ENCODE data around the gene GTSE1.
A peak's percentile ranks its signal among the peaks of the same experiment; 100 is the strongest.

The GTSE1 gene

DNA sequence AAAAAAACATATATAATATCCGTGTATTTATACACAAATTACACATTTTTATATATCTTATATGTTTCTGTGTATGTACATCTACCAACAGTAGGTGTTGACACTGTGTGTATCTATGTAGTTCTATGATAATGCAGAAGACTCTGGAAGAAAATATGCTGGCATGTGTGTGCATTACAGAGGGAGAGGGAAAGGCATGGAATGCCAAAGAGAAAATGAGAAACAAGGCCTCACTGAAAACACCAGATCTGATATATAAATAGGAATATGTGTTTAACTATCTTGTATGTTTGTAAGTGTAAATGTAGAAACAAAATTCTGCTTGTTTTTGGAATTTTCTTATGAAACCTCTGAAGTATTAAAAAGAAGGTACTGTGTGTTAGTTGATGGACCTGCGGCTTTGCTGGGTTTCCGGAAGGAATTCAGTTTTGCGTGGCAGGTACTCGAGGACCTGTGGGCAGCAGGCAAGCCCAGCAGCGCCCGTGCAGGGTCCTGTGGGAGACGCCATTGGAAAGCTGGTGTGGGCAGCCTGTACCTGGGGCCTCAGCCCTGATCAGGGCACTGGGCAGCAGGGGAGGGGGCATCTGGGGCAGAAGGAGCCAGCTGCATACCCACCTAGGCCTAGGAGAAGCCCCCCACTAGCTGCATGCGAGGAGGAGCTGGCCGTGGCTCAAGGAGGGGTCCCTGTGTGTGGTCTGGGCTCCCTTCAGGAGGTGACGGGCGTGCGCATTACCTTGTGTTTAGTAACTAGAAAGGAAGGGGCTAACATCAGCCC is 31.2 kb downstream of the GTSE1 start:
- Histone ChIP-seq H3K36me3 (ENCODE audit: control insufficient read depth, insufficient read depth, low read length) (no peaks in the 10 kb centered on the region), H3K4me1 (ENCODE audit: control insufficient read depth, insufficient read depth, low read length) (no peaks in the 10 kb centered on the region), H3K4me3 (ENCODE audit: low read length) (no peak overlapping the region), H3K9me3 (ENCODE audit: control insufficient read depth, low read length) (no peaks in the 10 kb centered on the region), H3K27me3 (ENCODE audit: control insufficient read depth, insufficient read depth, low read length) (no peaks in the 10 kb centered on the region), H3K9ac (ENCODE audit: low read length) (no peak overlapping the region)

DNA sequence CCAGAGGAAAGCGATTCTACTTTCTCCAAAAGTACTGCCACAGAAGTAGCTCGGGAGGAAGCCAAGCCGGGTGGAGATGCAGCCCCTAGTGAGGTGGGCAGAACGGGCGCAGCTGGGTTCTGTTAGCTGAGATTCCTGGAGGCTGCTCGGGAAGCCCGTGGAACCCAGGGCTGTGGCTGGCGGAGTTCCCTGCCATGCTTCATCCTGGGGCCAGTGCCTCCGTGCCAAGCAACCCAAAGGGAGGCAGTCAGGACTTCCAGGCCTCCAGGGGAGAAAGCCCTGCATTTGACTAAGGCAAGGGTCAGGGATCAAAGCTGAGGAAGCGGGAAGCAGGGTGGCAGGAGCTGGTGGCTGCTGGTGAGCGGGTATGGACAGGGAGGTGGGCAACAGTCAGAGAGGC is 32.1 kb downstream of the GTSE1 start:
- Histone ChIP-seq H3K4me1 (ENCODE audit: control insufficient read depth, insufficient read depth, low read length) (no peaks in the 10 kb centered on the region), H3K36me3 (ENCODE audit: control insufficient read depth, insufficient read depth, low read length) (no peaks in the 10 kb centered on the region), H3K9me3 (ENCODE audit: control insufficient read depth, low read length) (no peaks in the 10 kb centered on the region), H3K9ac (ENCODE audit: low read length) (no peak overlapping the region), H3K4me3 (ENCODE audit: low read length) (no peak overlapping the region), H3K27me3 (ENCODE audit: control insufficient read depth, insufficient read depth, low read length) (no peaks in the 10 kb centered on the region)

DNA sequence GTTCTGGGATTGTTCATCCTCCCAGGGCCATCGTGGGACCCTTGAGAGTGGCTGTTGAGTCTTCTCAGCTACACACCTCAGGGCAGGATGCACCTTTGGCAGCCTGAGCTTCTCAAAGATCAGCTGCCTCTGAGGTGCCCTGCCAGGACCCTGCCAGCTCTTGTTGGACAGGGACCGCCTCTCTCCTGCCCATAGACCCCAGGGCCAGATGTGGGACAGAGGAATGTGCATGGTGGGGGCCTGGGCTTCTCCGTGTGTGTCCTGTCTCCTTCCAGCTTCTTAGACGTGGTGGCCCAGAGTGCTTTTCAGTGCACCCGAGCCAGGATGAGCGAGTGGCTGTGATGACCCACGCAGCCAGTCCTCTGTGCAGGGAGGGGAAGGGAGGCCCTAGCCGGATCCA is 32.9 kb downstream of the GTSE1 start:
- Histone ChIP-seq H3K9ac (ENCODE audit: low read length) (no peak overlapping the region), H3K27me3 (ENCODE audit: control insufficient read depth, insufficient read depth, low read length) (no peaks in the 10 kb centered on the region), H3K4me1 (ENCODE audit: control insufficient read depth, insufficient read depth, low read length) (no peaks in the 10 kb centered on the region), H3K4me3 (ENCODE audit: low read length) (no peak overlapping the region), H3K9me3 (ENCODE audit: control insufficient read depth, low read length) (no peaks in the 10 kb centered on the region), H3K36me3 (ENCODE audit: control insufficient read depth, insufficient read depth, low read length) (no peaks in the 10 kb centered on the region)

DNA sequence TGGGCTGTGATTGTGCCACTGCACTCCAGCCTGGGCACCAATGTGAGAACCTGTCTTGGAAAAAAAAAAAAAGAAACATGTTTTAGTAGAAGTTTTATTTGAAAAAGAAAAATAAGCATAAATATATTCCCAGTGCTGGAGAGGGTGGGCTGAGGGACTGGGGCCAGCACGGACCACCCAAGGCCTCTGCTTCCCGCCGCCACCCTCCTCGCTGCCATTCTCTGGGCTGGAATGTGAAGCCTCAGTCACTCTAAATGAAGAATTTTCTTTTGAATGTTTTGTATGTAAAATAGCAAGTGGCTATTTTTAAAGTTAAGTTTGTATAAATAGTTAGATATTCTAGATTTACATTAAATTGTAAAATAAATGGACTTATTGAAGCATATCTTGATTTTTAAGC is 33.8 kb downstream of the GTSE1 start:
- H3K9me3 ChIP-seq (ENCODE audit: control insufficient read depth, low read length): no peaks in the 10 kb centered on the region
- H3K36me3 ChIP-seq (ENCODE audit: control insufficient read depth, insufficient read depth, low read length): no peaks in the 10 kb centered on the region
- no peak overlapping the region for H3K9ac ChIP-seq (ENCODE audit: low read length)
- no peaks in the 10 kb centered on the region for H3K4me1 ChIP-seq (ENCODE audit: control insufficient read depth, insufficient read depth, low read length)
- no peak overlapping the region for H3K4me3 ChIP-seq (ENCODE audit: low read length)
- no peaks in the 10 kb centered on the region for H3K27me3 ChIP-seq (ENCODE audit: control insufficient read depth, insufficient read depth, low read length)

DNA sequence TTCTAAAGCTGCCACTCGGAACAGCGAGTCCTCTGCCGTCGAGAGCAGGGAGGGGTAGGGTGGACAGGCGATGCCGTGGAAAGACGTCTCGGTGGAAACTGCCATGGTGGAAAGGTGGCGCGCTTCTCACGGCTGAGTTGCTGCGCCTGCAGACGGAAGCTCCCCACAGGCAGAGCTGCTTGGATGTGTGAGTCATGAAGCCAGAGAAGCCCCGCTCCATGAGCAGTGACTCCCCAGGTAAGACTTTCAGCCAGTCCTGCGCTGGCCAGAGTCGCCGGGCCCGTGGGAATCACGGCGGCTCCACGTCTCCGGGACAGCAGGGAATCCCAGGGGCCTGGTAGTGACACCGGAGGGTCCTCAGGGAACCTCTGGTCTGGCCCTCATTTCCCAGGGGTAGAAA is 34.8 kb downstream of the GTSE1 start:
- Histone ChIP-seq H3K4me3 (ENCODE audit: low read length) (no peak overlapping the region), H3K9ac (ENCODE audit: low read length) (no peak overlapping the region), H3K36me3 (ENCODE audit: control insufficient read depth, insufficient read depth, low read length) (no peaks in the 10 kb centered on the region), H3K27me3 (ENCODE audit: control insufficient read depth, insufficient read depth, low read length) (no peaks in the 10 kb centered on the region), H3K9me3 (ENCODE audit: control insufficient read depth, low read length) (no peaks in the 10 kb centered on the region), H3K4me1 (ENCODE audit: control insufficient read depth, insufficient read depth, low read length) (peaks cover 2% of the 10 kb centered on the region)

DNA sequence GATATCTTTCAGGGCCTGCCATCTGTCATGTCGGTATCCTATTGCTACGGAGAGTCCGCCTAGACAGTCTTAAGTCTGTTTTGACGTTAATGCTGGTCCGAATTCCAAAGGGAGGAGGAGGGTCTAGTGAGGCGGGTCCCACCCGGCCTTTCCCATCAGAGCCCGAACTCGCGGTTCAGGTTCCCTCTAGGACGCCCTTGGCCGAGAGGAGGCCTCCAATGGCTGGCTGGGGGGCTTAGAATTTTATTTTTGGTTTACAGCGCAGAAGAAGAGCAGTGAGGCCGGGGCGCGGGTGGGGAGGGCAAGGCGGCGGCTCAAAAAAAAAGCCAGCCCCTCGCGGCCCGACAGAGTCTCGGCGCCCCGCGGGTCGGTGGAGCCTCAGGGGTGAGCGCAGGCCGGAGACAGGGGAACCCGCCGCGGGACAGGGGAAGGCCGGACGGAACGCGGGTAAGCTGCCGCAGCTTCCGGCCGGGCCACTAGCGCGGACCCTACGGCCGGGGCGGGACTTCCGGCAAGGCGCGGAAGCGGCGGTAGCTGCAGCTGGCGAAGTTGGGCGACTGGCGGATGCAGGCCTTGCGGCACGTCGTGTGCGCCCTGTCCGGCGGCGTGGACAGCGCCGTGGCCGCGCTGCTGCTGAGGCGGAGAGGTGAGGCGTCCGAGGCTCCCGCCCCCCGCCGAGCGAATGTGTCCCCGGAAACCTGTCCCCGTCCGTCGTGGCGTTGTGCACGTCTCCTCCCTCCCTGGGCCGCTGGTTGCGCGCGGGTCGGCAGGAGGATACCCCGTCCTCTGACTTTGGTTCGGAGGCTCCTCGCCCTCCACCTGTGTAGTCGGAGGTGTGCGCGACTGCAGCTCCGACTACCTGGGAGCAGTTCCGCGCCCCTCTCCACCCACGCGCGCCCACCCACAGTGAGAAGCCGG is 38.8 kb downstream of the GTSE1 start, which contains the start of gene TRMU:
TRMU (plus strand) TSS at position 514 of the 918 bp plus-strand sequence; CDS start at position 565, 51 bp downstream.
- no peaks in the 10 kb centered on the region for H3K9me3 ChIP-seq (ENCODE audit: control insufficient read depth, low read length)
- H3K9ac ChIP-seq (ENCODE audit: low read length): peak within 1 kb of the TSS; percentile 92
- H3K36me3 ChIP-seq (ENCODE audit: control insufficient read depth, insufficient read depth, low read length): no peaks in the 10 kb centered on the region
- no peaks in the 10 kb centered on the region for H3K27me3 ChIP-seq (ENCODE audit: control insufficient read depth, insufficient read depth, low read length)
- H3K4me3 ChIP-seq (ENCODE audit: low read length): peak within 1 kb of the TSS; percentile 63
- H3K4me1 ChIP-seq (ENCODE audit: control insufficient read depth, insufficient read depth, low read length): peaks cover 8% of the 10 kb centered on the region

DNA sequence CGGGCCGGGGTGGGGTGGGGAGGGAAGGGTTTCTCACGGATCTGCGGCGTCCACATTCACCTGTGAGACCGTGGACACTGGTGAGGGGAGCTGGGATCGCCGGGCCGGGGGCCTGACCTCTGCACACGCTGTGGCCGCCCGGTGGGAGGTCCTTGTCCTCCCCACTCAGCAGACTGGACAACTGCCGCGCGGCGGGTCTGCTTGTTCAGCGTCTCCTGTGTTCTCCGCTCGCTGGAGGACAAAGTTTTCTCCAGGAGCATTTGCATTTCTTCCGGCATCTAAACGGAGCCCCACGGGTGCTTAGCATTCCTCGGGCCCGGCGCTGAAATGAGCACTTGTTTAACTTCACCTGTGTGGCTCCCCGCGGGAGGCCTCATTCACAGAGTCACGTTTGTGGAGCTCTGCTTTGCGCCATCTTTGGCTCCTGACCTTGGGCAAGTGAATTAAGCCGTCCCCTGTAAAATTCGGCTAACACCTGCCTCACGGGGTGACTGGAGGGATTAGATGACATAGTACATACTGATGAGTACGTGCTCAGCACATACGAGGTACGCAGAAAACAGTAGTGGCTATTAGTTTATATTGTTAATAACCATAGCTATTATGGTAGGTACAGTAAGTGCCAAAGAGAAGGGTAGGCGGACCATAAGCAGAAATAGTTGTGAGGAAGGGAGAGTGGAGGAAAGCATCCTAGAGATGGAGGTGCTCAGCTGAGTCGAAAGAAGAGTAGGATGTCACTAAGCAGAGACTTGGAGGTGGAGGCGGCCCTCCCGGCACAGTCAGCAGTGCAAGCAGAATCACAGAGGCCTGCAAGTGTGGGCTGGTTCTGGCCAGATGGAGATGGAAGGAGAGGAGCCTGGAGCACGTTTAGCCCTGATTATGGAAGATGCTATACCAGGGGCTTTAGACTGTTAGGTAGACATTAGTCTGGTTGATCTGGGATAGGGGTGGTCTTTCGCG is 39.7 kb downstream of the GTSE1 start:
- Histone ChIP-seq H3K9me3 (ENCODE audit: control insufficient read depth, low read length) (no peaks in the 10 kb centered on the region), H3K36me3 (ENCODE audit: control insufficient read depth, insufficient read depth, low read length) (no peaks in the 10 kb centered on the region), H3K4me3 (ENCODE audit: low read length) (peak overlapping the region; percentile 63), H3K4me1 (ENCODE audit: control insufficient read depth, insufficient read depth, low read length) (peaks cover 8% of the 10 kb centered on the region), H3K27me3 (ENCODE audit: control insufficient read depth, insufficient read depth, low read length) (no peaks in the 10 kb centered on the region), H3K9ac (ENCODE audit: low read length) (peak overlapping the region; percentile 92)

DNA sequence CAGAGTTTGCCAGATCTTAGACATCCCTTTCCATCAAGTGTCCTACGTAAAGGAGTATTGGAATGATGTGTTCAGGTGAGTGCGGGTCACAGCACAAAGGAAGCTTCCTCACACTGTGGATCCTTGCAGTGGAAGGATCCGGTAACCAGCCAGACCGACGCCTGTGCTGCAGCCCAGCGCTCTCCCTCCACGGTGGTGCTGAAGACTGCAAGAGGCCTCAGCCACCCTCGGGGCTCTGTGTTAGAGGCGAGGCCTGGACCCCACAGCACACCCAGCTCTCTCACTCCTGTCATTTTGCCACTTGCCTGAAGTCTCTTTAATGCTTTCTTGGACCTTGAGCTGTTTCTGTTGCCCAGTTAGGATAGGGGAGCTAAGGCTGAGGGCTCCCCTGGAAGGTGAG is 41.2 kb downstream of the GTSE1 start:
- Histone ChIP-seq H3K4me3 (ENCODE audit: low read length) (no peak overlapping the region), H3K9ac (ENCODE audit: low read length) (no peak overlapping the region), H3K27me3 (ENCODE audit: control insufficient read depth, insufficient read depth, low read length) (no peaks in the 10 kb centered on the region), H3K9me3 (ENCODE audit: control insufficient read depth, low read length) (no peaks in the 10 kb centered on the region), H3K4me1 (ENCODE audit: control insufficient read depth, insufficient read depth, low read length) (peaks cover 8% of the 10 kb centered on the region), H3K36me3 (ENCODE audit: control insufficient read depth, insufficient read depth, low read length) (no peaks in the 10 kb centered on the region)

DNA sequence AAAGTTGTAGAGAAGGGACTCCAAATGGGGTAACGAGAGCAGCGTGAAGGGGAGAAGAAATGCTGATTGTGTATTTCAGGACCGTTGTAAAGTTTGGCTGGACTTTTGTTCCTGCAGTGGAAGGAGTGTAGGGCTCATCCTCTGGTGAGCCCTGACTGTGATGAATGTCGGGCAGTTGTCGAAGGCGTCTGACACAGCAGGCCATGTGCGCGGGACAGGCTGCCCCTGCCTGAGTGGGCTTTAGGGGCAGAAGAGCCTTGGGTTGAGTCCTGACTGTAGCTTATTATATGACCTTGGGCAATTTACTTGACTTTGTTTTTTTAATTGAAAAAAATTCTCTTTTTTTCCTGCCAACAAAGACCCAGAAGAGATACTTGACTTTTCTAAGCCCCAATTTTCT is 42.0 kb downstream of the GTSE1 start:
- H3K4me3 ChIP-seq (ENCODE audit: low read length): no peak overlapping the region
- no peaks in the 10 kb centered on the region for H3K36me3 ChIP-seq (ENCODE audit: control insufficient read depth, insufficient read depth, low read length)
- no peaks in the 10 kb centered on the region for H3K27me3 ChIP-seq (ENCODE audit: control insufficient read depth, insufficient read depth, low read length)
- peaks cover 8% of the 10 kb centered on the region for H3K4me1 ChIP-seq (ENCODE audit: control insufficient read depth, insufficient read depth, low read length)
- H3K9me3 ChIP-seq (ENCODE audit: control insufficient read depth, low read length): no peaks in the 10 kb centered on the region
- no peak overlapping the region for H3K9ac ChIP-seq (ENCODE audit: low read length)

DNA sequence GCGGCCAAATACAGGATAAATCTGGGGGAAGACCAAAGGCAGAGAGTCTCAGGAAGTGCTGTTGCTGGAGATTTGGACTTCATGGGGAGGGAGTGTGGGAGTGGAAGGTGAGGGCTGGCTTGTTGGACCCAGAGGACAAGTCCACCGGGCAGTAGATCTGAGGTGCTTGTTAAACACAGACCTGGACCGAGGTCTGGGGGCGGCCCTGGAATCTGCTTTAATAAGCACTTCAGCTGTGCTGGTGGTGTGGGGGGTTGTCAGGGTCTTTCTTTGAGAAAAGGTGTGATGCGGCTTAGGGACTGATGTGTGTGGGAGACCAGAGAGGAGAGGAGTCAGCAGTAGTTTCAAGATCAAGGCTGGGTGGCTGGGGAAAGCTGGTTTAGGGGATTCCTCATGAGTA is 43.3 kb downstream of the GTSE1 start:
- H3K4me1 ChIP-seq (ENCODE audit: control insufficient read depth, insufficient read depth, low read length): peaks cover 8% of the 10 kb centered on the region
- no peaks in the 10 kb centered on the region for H3K27me3 ChIP-seq (ENCODE audit: control insufficient read depth, insufficient read depth, low read length)
- H3K36me3 ChIP-seq (ENCODE audit: control insufficient read depth, insufficient read depth, low read length): no peaks in the 10 kb centered on the region
- no peaks in the 10 kb centered on the region for H3K9me3 ChIP-seq (ENCODE audit: control insufficient read depth, low read length)
- H3K4me3 ChIP-seq (ENCODE audit: low read length): no peak overlapping the region
- H3K9ac ChIP-seq (ENCODE audit: low read length): no peak overlapping the region

DNA sequence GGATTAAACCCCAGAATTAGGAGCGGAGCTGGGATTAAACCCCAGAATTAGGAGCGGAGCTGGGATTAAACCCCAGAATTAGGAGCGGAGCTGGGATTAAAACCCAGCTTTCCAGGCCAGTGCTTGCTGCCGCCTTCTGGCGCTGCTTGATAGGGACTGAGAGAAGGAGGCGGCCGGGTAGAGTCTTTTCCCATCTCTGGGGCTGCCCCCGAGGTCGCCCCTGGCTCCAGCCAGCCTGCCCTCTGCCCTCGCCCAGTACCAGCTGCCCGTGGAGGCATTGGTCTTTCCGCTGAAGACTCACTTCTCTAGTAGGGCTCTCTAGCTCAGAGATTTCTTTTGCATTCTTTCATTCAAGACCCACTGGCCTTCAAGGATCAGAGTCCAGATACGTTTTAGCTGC is 44.0 kb downstream of the GTSE1 start:
- no peaks in the 10 kb centered on the region for H3K36me3 ChIP-seq (ENCODE audit: control insufficient read depth, insufficient read depth, low read length)

More for the DNA sequence above, 44.0 kb downstream of the GTSE1 start:
- Histone ChIP-seq H3K4me3 (ENCODE audit: low read length) (no peak overlapping the region), H3K9ac (ENCODE audit: low read length) (no peak overlapping the region), H3K4me1 (ENCODE audit: control insufficient read depth, insufficient read depth, low read length) (peaks cover 8% of the 10 kb centered on the region), H3K9me3 (ENCODE audit: control insufficient read depth, low read length) (no peaks in the 10 kb centered on the region), H3K27me3 (ENCODE audit: control insufficient read depth, insufficient read depth, low read length) (no peaks in the 10 kb centered on the region)

All from mucosa of stomach (tissue), 1 donor.